ENCODE data around the gene TMEM132E. TPM values are rescaled to one million over a fixed set of nuclear protein-coding genes. Genes with fewer than 3 reads are reported as not detected.
A peak's percentile ranks its signal among the peaks of the same experiment; 100 is the strongest.

TMEM132E gene
- total RNA-seq, 1 donor, result not detected

DNA sequence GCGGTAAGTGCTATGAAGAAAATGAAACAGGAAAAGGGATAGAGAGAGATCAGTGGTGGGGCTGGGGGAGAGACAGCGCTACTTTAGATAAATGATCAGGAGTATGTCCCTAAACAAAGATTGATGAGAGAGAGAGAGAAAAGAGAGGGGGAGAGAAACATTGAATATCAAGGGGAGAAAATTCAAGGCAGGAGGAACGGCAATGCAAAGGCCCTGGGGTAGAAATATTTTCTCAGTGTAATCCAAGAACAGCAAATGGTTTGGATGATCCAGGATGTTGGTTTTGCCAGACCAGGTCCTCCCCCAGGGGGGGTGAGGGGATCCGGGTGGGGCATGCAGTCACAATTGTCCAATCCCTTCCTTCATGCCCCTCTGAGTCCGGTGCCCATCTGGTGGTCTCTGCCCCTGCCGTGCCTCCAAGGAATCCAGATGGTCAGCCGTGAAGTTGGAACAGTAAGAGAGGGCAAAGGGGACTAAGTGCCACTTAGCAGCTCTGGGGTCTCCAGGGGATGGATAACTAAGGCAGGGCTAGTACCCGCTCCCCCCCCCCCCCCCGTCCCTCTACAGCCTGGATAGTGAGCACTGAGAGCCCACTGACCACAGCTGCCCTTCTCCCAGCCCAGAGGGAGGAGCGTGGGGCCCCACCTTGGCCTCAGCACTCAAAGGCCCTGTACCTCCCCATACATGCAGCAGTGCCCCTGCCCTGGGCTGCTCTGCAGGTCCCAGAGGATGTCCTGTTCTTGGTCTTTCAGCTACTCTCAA lies 43.7 kb downstream of the TMEM132E start:
- Histone ChIP-seq H4K20me1 (ENCODE audit: insufficient read depth, low read length) (no peaks in the 10 kb centered on the region), H3K4me1 (ENCODE audit: insufficient read depth, low read length) (no peaks in the 10 kb centered on the region), H2AFZ (ENCODE audit: low read length) (no peak overlapping the region), H3K27me3 (ENCODE audit: insufficient read depth, low read length) (peaks cover 10% of the 10 kb centered on the region), H3K27ac (ENCODE audit: low read depth, low read length) (no peak overlapping the region), H3K9me3 (ENCODE audit: low read depth, low read length) (no peaks in the 10 kb centered on the region), H3K79me2 (ENCODE audit: insufficient read depth, low read length) (no peaks in the 10 kb centered on the region), H3K4me3 (ENCODE audit: insufficient read depth, low read length) (no peak overlapping the region), H3K36me3 (ENCODE audit: insufficient read depth, low read length) (no peaks in the 10 kb centered on the region), H3K4me2 (ENCODE audit: insufficient read depth, low read length) (no peak overlapping the region)
- no peak for TF ChIP-seq CTCF (IDR thresholded peaks at IDR 0.05; ENCODE audit: extremely low read depth, low read depth, low read length)
- DNase-seq (ENCODE audit: insufficient read length, low spot score, missing footprints), result peak; percentile 27

DNA sequence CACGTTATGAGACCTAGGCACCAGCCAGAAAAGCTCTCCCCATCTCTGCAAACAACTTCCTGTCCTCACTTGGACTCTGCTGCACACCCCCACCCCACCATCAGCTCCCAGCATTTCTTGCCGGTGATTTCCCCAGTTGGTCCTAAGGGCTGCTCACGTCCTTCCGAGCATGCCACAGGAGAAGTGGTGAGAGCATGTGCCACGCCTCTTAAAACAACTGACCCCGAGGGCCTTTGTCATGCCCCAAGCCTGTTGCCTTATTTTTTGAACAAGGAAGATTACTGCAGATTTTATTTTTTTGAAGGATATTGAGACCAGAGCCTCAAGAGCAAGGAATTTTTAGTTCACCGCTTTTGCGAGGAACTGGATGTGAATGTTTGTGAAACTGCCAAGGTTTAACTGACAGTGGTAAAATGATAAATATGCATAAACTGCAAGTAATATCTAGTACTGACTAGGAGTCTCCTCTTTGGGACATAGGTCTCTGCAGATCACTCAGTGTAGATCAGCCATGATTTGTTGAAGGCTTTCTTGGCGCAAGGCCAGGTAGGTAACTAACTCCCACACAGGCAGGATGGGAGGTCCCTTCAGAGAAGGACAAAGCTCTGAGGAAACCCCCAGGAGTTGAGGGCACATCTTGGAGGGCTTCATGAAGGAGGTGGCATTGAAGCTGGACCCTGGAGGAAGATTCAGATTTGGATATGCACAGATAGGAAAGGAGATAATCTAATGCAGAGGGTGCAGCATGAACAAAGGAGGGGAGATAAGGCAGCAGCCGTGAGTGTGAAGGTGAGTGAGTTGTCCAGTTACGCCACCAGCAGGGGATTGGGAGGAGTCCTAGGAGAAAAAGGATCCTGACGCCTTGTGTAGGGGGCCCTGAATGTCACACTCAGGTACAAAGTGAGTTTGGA lies 44.7 kb downstream of the TMEM132E start:
- no peak overlapping the region for H3K4me2 ChIP-seq (ENCODE audit: insufficient read depth, low read length)
- no peaks in the 10 kb centered on the region for H3K36me3 ChIP-seq (ENCODE audit: insufficient read depth, low read length)
- DNase-seq (ENCODE audit: insufficient read length, low spot score, missing footprints), result no peak
- no peaks in the 10 kb centered on the region for H4K20me1 ChIP-seq (ENCODE audit: insufficient read depth, low read length)
- no peaks in the 10 kb centered on the region for H3K4me1 ChIP-seq (ENCODE audit: insufficient read depth, low read length)
- H2AFZ ChIP-seq (ENCODE audit: low read length), result no peak overlapping the region
- H3K27me3 ChIP-seq (ENCODE audit: insufficient read depth, low read length), result peaks cover 10% of the 10 kb centered on the region
- no peaks in the 10 kb centered on the region for H3K79me2 ChIP-seq (ENCODE audit: insufficient read depth, low read length)
- no peak for TF ChIP-seq CTCF (IDR thresholded peaks at IDR 0.05; ENCODE audit: extremely low read depth, low read depth, low read length)
- H3K9me3 ChIP-seq (ENCODE audit: low read depth, low read length), result no peaks in the 10 kb centered on the region
- no peak overlapping the region for H3K4me3 ChIP-seq (ENCODE audit: insufficient read depth, low read length)
- no peak overlapping the region for H3K27ac ChIP-seq (ENCODE audit: low read depth, low read length)

DNA sequence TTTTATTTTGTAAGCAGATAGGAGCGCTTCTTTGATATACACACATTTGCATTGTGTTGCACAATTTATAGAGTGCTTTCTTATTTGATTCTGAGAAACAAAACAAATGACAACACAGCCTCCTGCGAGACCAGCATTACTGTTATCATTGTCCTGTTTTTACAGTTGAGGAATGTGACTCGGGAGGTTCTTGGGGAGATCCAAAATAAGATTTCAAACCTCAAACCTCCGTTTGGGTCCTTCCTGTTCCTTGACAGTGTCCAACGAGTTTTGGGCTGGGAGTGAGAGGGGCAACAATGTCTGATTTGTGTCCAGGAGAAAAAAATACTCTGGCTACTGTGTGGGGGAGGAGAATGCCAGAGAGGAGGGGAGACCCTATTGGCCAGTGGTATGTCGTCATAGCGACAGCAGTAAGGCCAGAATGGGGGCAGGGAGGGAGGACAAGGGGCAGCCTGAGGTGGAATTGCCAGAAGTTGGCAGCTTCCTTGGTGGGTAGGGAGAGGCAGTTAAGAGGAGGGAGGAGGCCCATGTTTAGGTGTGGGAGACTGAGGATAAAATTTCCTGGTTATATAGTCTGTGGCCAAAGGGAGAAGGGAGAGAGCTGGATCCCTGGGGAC lies 45.5 kb downstream of the TMEM132E start:
- Histone ChIP-seq H3K27ac (ENCODE audit: low read depth, low read length) (no peak overlapping the region), H3K4me1 (ENCODE audit: insufficient read depth, low read length) (no peaks in the 10 kb centered on the region), H2AFZ (ENCODE audit: low read length) (no peak overlapping the region), H3K9me3 (ENCODE audit: low read depth, low read length) (no peaks in the 10 kb centered on the region), H3K27me3 (ENCODE audit: insufficient read depth, low read length) (peaks cover 10% of the 10 kb centered on the region), H3K36me3 (ENCODE audit: insufficient read depth, low read length) (no peaks in the 10 kb centered on the region), H3K4me2 (ENCODE audit: insufficient read depth, low read length) (no peak overlapping the region), H3K79me2 (ENCODE audit: insufficient read depth, low read length) (no peaks in the 10 kb centered on the region), H4K20me1 (ENCODE audit: insufficient read depth, low read length) (no peaks in the 10 kb centered on the region), H3K4me3 (ENCODE audit: insufficient read depth, low read length) (no peak overlapping the region)
- DNase-seq (ENCODE audit: insufficient read length, low spot score, missing footprints), result no peak
- TF ChIP-seq CTCF (IDR thresholded peaks at IDR 0.05; ENCODE audit: extremely low read depth, low read depth, low read length), result no peak
